Hematopoietic multipotent progenitor cell treated with erythropoietin and hydrocortisone succinate and interleukin-3 and kit ligand, for 15 days (in vitro differentiated cells): ENCODE data around the gene HGF.

Source experiments
- DNase-seq: peaks from one replicate; pipeline ENCODE4 v3.0.0-alpha.2; 2015; ENCODE audit warnings: low spot score

HGF gene

DNA sequence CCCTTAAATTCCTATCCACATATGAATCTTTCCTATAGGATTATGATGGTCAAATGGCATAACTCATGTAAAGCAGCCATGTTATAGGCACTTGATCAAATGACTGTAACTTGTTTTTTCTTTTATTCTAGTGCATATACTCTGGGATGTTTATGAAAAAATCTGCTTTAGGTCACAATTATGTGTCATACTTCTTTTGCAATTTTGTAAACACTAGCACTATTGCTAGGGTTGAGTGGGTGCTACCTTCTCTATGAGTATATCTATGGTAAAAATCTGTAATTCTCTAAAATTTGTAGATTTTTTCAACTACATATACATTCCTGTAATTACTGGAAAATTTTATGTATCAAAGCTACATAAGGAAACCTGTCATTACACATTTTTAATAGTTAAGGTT, 50.0 kb downstream of the HGF start:
- no peak for DNase-seq

DNA sequence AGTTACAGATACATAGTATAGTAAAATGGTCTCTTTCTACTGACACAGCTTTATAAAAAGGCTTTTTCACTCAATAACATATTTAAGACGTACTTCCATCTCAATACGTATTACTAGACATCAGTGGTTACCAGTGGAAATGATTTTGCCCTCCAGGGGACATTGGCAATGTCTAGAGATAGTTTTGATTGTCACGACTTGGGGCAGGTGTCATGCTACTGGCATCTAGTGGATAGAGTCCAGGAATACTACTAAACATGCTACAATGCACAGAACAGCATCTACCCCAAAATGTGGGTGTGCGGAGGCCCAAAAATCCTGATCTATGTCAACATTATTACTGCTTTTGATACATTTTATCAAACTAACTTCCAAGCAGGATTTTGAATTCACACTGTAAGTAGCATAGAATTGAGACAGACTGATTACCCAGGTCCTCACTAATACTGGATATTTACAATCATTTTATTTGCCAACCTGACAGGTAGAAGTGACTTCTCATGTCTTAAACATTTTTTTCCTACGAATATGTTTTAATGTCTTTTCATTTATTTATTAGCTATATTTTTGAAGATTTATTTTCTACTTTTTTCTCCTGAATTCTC, 53.8 kb downstream of the HGF start:
- DNase-seq: no peak

DNA sequence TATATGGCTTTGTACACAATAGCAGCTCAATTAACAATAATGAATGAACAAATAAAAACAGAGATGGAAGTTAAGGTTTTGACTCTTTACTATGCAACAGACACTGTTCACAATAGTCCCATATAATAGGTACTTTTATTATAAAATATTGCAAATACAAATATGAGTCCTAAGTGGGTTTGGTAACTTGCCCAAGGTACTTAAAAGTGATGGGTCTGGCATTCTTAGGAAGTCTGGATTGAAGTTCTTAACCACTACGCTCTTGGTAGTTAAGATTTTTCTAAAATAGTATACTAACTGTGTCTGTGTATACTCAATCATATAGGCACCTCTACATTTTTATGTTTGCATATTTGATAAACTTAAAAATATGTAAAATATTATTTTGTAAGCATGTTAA, 55.5 kb downstream of the HGF start:
- DNase-seq: no peak

DNA sequence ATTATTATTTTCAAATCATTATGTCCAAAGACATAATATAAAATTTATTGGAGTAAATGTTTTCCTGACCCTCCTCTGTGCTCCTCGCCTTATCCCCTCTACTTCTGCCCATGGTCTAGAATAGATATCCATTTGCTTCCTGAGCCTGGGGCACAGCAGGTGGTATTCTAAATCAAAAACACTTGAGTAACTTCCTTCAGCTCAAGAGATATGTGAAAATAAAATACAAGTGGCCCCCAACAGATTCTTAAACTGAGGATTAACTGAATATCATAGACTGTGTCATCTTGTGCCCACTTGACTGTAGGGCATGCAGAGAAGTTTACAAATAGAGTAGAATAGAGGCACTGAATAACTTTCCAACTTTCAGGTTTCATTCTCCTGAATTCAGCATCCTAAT, 59.1 kb downstream of the HGF start:
- no peak for DNase-seq

DNA sequence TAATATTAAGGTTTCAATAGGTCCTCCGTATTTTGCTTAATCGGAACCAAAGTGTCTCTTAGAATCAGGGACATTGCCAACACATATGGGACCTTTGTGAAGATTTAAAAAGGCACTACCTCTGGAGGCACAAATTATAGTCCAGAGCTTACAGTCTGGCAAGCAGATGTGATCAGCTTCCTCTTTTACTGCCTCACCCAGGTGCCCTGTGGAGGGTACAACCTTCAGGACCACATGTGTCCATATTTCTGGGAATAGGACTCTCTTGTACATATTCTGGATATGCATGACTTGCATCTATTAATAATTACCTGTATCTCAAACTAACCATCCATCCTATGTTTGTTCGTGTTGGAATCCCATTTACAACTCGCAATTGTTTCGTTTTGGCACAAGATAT, 60.0 kb downstream of the HGF start:
- DNase-seq: no peak

DNA sequence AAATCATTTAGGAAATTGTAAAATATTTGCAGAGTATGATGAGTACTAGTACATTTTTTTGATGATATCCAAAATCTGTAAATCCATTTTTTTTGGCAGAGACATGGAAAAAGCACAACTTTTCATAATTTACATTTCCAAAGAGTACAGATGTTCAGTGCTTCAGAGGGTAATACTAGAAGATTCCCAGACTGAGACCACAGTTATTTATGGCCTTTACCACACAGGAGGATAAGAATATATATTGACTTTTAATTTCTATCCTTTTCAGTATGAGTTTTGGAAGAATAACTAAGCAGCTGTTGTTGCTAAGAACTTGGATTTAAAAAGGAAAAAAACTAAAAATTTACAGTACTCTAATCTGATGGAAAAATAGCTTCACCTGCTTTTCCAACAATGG, 61.9 kb downstream of the HGF start:
- DNase-seq: no peak

DNA sequence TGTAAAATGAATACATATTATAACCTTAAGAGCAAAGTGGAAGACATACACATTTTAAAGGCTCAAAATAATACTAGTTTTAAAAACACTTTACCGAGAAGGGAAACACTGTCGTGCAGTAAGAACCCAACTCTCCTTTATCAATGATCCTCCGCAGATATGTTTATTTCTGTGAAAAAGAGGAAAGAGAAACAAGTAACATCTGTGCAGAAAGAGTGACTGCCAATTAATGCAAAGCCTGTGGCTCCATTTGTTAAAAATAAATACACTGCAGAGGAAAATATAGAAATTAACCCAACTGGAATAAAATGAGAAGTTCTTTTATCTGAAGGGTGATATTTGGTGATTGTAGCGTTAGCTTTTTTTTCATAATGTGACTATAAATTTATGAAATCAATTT, 62.7 kb downstream of the HGF start:
- DNase-seq: no peak

DNA sequence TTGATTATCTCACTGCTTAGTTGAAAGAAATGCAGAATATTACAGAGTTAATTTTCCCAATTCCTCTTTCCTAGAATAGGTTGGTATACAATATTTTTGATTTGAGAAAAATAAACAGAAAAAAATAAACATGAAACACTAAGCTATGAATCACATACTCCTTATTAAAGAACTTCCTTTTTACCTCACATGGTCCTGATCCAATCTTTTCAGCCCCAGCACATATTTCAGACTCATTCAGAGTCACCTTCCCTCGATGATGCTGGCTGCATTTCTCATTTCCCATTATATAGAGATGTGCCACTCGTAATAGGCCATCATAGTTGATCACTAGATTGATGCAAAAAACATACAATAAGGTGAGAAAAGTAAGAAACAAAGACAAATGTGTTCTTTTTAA, 64.6 kb downstream of the HGF start:
- no peak for DNase-seq

DNA sequence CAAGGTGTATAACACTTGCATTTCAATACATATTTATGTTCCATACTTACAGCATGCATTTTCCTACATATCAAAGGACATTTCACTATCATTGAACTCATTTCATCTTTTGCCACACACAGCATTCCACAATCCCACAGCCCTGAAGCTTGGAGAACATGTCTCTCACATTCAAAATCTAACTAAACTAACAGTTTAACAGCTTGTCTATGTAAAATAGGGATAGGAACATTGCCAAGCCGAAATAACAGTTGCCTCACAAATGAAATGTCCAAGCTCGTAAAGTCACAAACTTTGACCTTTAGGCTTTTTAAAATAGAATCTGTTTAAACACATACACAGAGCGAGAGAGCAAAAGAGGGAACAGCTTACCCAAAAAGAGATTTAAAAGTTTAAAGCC, 65.3 kb downstream of the HGF start:
- no peak for DNase-seq

DNA sequence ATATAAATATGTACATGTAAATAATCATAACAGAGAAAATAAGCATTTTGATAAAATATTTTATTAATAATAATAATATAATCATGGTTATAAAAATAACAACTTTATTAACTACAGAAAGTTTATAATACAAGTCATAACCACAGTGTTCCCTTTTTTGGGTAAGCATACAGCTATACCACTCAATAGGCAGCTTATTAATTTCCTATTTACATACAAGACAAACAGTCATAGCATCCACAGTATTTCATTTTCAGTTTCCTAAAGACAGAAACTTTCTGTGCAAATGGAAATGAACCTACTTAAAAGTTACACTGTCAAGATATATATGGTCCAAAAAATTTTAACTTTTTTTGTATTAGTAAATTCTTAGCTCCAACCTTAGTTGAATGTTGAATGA, 70.9 kb downstream of the HGF start:
- DNase-seq: no peak

DNA sequence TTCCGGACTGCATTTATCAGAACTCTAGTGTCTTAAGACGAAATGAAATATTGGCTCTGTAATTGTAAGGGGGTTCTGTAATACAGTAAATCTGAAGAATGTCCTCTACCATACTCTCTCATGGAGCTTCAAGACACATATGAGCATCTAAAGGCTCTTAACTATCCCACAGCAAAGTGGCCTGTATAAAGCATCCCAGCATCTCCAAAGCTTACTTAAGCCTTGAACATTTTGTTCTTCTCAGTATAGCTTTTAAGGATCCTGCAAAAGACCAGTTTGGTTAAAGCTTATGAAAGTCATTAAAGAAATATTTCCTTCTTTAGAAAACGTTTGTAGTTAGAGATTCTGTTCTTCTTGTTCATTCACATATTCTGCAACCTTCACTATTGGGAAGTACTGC, 75.1 kb downstream of the HGF start:
- no peak for DNase-seq

DNA sequence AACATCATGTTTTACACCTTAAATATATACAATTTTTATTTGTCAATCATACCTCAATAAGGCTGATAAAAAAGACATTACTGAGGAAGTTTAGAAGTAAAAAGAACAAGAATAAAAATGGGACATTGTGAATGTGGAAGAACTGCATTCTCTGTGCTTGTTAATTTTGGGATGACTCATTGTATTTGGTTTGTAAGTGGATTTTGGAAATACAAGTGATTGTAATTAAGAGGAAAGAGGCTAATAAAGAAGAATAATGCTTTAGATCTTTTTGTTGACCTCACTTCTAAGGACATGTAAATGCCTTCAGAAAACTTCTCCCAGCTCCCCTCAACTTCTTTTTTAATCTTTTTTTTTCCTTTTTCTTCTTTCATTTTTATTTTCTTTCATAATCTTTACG, 76.0 kb downstream of the HGF start:
- DNase-seq: no peak

DNA sequence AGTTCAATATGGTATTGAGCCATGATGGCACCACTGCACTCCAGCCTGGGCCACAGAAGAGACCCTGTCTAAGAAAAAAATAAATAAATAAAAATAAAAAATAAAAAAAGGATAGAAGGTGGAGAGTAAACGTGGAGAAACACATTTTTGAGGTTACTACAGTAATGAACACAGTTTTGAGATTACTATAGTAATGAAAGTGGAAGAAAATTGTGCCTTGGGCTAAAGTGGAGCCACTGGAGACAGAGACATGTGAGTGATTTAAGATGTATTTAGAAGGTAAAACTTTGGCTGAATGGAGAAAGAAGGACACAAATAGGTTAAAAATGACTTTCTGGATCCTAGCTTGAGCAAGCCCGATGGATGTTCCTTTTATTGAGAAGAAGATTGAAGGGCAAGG, 76.8 kb downstream of the HGF start:
- DNase-seq: no peak

DNA sequence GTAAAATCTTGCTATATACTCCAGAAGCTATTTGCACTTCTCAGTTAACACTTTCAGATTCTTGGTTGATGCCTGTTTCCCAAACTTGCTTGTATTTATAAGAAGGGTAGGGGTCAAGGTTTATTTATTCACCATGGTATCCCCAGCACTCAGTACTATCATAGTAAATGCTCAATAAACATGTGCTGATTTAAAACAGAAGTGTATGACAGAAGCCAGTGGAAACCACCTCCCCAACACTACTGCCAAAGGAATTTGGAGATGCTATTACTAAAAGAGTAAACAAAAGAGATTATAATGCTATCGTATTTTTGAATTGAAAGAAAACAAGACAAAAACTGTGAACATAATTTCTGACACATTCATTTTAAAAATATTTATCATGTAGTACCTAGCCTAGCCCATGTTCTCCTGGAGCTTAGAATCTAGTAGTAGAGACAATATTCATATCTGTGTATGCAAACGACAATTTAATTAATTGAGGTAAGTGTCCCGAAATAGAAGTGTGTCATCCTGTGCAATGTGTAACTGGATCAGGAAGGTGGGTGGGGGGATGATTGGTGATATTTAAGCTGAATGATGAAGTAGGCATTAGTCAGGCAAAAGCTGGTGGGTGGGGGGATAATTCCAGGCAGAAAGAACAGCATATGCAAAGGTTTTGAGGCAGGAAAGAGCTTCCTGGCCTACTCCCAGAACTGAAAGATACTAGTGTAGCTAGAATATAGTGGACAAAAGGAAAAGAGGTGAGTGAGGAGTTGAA, 77.5 kb downstream of the HGF start:
- DNase-seq: no peak

DNA sequence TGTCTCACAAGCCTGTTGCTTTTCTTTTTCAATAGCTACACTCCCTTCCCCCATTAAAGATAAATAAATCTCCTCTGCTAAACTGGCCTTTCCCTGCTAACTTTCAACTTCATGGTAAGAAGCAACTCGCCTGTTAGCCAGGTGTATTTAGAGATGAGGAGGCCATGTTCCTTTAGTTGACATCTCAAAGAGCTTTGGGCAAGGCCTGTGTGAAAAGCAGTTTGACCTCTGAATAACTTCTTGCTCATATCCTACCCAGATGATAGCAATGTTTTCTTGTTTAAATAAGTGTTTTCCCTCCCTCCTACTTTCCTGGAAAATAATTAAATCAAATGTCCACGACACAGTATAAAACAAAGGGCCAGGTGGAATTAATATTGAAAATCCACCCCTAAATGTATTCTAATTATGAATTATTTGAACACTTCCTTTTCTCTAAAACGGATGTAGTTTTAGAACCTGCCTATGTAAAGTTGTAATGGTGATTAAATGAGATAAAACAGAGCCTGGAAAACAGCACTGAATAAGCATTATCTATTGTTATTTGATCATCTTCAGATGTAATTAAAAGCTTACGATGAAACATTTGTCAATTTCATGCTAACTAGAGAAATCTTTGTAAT, 78.5 kb downstream of the HGF start:
- DNase-seq: no peak

DNA sequence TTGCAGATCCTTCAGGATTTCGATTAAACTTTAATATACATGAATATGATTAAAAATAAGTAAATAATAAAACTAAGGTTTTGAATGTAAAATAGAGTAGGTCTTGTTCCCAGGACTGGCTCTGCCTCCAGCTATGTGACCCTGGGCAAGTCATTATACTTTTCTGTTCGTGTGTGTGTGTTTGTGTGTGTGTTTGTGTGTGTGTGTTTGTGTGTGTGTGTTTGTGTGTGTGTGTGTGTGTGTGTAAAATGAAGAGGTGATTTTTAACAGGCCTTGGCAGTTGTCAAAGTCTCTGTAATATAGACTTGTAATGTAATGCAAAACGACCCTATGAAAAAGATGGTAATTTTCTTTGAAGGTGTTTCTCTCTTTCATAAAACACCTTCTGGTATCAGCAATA, 79.2 kb downstream of the HGF start:
- no peak for DNase-seq

DNA sequence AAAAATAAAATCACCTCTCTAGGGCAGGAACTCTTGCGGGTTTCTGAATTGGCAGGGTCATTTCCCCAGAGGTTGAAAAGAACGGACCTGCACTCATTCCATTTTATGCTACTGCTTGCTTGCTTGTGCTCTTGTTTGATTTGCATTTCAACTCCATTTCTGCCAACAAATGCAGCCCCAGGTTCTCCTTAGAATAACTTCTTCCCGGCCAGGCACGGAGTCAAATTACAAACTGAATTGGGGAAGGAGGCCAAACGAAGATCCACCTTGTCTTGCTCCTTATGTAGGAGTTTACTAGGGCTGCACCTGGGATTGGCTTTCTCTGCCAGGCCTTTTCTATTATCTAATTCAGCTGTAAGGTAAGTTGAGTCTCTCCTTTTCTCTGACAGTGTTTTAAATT, 79.6 kb downstream of the HGF start:
- DNase-seq: no peak

DNA sequence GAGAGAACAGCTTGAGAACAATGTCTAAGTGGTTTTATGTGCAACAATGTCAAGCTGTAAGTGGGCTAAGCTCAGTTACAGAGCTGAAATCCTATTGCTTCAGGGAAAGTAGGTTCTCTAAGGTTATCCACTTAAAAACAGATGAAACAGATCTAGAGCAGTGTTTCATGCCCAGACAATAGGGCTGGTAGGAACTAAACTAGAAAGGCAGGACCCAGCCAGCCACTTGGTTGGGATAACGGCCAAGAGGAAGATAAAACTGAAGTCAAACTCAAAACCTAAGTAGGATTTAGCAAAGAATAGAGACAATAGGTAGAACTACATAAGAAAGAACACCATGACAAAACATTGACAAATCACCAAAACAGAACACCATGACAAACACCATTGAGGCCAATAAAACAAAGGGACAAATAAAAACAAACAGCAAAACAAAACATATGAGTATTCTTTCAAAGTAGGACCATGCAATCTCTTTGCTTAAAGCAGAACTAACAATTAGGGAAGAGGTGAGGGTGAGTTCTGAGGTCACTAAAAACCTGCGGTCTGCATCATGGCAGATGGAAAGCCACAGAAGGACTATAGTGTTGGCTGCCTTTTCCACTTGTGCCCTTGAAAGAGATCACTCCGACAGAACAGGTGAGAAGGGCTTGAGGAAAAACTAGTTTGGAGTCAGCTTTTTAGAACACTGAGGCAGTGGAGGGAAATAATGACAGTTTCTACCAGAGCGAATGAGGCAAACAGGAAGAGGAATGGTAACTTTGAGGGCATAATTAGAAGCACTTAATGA, 81.0 kb downstream of the HGF start:
- DNase-seq: no peak

DNA sequence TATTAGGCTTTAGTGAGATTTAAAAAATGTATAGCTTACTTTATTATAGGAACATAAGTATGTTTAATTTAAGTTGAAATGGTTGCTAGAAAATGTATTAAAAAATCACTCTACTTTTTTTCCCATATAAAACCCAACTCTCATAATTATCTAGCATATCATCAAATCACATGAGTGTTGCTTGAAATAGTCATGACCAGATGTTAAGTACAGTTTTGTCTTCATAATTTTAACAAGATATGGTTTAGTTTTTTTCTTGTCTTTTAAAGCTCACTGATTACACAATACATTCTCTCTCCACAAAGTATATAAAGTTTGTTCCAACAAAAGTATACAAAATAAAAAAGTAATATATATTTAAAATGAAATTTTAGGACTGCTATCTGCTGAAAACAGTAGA, 82.8 kb downstream of the HGF start:
- DNase-seq: no peak

DNA sequence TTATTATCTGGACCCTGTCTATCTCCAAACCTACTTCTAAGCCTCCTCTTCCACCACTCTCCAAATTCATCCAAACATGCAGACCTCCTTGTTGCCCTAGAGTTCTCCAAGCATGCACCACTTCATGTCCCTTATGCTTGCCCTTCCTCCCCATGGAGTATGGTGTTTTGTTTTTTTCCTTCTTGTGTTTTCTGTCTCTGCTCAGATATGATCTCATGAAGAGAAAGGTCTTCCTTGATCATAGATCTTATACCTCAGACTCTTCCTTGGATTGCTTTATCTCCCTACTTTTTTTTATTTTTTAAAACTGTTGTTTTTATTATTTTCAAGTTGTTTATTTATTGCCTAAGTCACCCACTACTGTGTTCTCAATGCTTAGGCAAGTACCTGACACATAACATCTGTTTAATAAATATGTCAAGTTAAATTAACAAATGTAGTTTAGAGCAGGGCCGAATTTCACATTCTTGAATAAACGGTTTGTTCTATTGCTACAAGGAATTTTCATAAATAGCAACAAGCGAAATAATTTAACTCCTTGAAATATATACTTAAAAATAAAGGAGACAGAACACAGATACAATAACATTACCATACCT, 84.5 kb downstream of the HGF start:
- DNase-seq: no peak

DNA sequence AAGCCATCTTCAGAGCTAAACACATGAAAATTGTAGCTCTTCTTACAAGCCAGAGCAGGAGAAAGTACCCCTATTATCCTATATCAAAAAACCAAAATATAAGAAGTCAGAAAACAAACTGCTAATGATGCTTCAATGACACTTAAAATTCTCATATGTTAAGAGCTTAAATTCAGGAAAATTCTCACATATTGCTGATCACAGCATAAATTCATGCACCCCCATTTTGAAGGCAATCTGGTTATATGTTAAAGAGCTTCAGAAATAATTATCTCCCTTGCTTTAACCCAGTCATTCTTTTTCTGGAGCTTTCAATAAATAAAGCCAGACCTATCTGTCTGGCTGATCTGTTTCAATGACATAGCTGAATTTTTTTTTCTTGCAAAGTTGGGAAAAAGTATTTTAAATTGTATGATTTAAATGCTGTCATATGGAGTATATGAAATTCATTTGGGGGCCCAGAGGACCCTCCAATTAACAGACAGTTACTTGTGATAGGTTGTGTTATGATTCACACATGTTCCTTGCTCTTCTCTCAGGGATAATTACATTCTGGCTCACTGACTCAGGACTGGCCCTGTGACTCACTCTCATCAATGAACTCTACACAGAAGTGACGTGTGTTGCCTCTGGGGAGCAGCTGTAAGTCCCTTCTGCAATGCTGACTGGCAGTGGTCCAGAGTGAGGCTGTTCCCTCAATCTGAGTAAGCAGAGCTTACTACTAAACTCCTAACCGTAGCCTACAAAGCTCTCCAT, 85.2 kb downstream of the HGF start:
- no peak for DNase-seq

DNA sequence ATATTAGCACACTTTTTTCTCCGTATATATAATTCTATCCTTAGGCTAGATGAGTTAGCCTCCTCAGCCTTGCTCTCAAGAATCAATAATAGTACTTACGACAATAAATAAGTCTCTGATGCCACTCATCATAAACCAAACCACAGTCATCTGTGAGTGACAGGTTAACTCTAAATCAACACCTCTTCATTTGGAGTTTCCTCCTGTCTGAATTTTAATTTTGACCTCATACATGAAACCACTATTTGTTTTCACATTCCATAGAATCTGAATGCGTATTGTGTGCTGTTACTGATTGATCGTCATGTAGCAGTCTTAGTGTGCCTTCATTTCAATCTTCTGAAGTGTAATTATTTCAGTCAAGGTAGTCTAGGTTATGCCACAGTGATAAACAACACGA, 85.8 kb downstream of the HGF start:
- DNase-seq: no peak
